Ovary (tissue), 9 donors: ENCODE measurements around the gene SLC25A4. TPM values are rescaled to one million over a fixed set of nuclear protein-coding genes. Genes with fewer than 3 reads are reported as not detected.

Source experiments
- DNase-seq, 5 donors: peaks; one replicate each; pipeline ENCODE4 v3.0.0-alpha.2; 2019 to 2020
- H3K27ac ChIP-seq, 2 donors: fragments of 200-600 bp; one replicate each; pipeline versions ENCODE4 v1.5.1 to v1.8.0; 2019 to 2022
- H3K27me3 ChIP-seq: fragments of 200-600 bp; one replicate; pipeline ENCODE4 v1.8.0; 2022
- H3K36me3 ChIP-seq: fragments of 200-600 bp; sonication (generic); one replicate; pipeline ENCODE4 v1.5.1; 2019
- H3K4me1 ChIP-seq: one replicate; pipeline ENCODE4 v1.8.1; 2013; ENCODE audit warnings: mild to moderate bottlenecking, moderate library complexity; ENCODE audit not compliant: insufficient read depth
- H3K4me3 ChIP-seq: fragments of 200-600 bp; sonication (generic); one replicate; pipeline ENCODE4 v1.5.1; 2017
- H3K9me3 ChIP-seq, 2 donors: fragments of 200-600 bp in 1 of 2; sonication (generic) in 1 of 2; one replicate each; pipeline versions ENCODE4 v1.5.1 to v1.8.1; 2013 to 2019; ENCODE audit warnings: mild to moderate bottlenecking in 1 of 2, moderate library complexity in 1 of 2
- EP300 ChIP-seq: sonication (generic); formaldehyde crosslinking; IDR thresholded peaks from one replicate; pipeline ENCODE4 v1.6.1; 2017; ENCODE audit warnings: antibody characterized with exemption
- POLR2A ChIP-seq: fragments of 450-650 bp; IDR thresholded peaks from one replicate; pipeline ENCODE4 v1.6.1; 2017; ENCODE audit warnings: antibody characterized with exemption, mild to moderate bottlenecking, moderate library complexity
- WGBS, 3 donors: extraction: QIAGEN DNeasy Blood & Tissue Kit in 1 of 3; methylation state at CpG; one replicate each; pipeline versions ENCODE4 v1.1.5 to v1.1.7; 2013 to 2017; 5-methylcytosine and 5-hydroxymethylcytosine counted together
- intact Hi-C, 4 donors: fragments of 100-400 bp; cut with DNase I; formaldehyde crosslinking; loops; one replicate each; pipeline versions ENCODE4 v1.11.0 to v1.15.1; 2022 to 2023
- polyA plus RNA-seq, 2 donors: library from polyadenylated mRNA; stranded (reverse); fragments of 200-250 nt in 1 of 2; fragments of 350-450 nt in 1 of 2; fragmentation: Illumina TruSeq in 1 of 2; extraction: RNeasy Lipid Tissue Mini Kit (QIAGEN cat#74804) in 1 of 2; gene quantifications; one replicate each; pipeline ENCODE4 v1.2.3, GENCODE V29; 2013 to 2014
- total RNA-seq, 7 donors: library from RNA; depleted of rRNA in 2 of 7; stranded (reverse); fragments of >200 nt in 2 of 7; fragmentation: NEBNext Ultra II Directional in 3 of 7; extraction: Animal tissue kit (Norgen Biotek cat#: 25700) in 3 of 7; gene quantifications; one replicate each; pipeline versions ENCODE4 v1.1.0 to v1.2.4, GENCODE V29; 2016 to 2023
- TF ChIP-seq, protein P1 (sequence below), 3 donors: fragments of 450-650 bp in 2 of 3; fragments of 200-600 bp in 1 of 3; IDR thresholded peaks; one replicate each; pipeline versions ENCODE4 v1.5.1 to v1.8.0; 2016 to 2022; ENCODE audit warnings: antibody characterized with exemption in 3 of 3, mild to moderate bottlenecking in 1 of 3
- donor health status: DM: no; HTN: no; CAD: no; lungs with moderate emphysema.
- donor health status: DM: no; HTN: no; CAD: no.
- donor health status: Bipolar disorder and iron deficiency.
- donor health status: DM: yes; HTN: yes; CAD: no.
- donor health status: DM: no; HTN: no; CAD: no.
- donor health status: DM: yes; HTN: yes; CAD: no.

SLC25A4 gene
- total and polyA plus RNA-seq, 9 donors: 18.8 to 35.6 (median 23.2) TPM

DNA sequence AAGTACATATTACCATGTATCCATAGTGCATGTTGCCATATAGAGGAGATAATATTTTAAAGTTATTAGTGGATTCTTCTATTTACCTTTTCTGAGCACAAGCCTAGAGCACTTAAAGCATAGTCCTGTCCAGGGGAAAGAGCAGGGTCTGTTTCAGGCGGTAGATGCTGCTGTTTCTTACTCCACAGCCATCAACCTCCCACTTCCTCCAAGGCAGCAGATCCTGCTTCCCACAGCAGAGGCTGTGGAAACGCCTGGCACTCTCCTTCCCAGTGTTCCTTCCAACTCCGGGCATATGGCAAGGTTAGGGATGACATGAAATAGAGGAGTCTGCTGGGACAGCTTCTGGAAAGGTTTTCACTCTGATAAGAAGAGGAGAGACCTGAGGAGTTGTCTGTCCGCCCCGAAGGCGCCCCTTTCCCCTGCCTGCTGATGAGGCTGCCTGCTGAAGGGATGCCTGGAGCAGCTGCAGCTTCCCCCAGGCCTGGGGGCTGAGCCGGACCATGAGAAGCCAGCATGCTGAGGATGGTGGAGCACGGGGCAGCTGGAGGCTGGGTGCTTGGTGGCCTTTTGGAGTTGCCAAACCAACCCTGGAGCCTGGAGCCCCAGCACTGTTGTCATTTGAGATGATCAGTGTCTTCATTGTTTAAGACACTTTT, 43.9 kb upstream of the SLC25A4 start:
- intact Hi-C loops: loop anchor here in 3 of 4 donors (5.0 to 10.0 kb wide), 4 partner anchors 33 to 64 kb away; no protein-coding TSS in a partner anchor
- no peaks in the 10 kb centered on the region for H3K4me1 ChIP-seq

DNA sequence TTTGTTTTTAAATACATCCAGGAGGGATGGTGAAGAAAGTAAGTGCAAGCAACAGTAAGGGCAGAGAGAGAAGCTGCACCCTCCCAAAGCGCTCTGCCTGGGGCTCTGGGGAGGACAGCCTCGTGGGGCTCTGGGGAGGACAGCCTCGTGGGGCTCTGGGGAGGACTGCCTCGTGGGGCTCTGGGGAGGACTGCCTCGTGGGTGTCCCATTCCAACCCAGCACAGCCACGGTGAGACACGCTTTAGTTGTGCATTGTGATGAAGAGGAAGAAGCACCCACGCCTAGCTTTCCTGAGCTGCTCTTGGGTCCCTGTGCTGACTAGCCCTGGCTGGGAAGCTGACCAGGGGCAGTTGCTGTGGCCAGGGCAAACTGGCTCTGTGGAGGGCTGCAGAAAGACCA, 43.1 kb upstream of the SLC25A4 start:
- DNase-seq: no peak
- intact Hi-C loops: loop anchor here in 3 of 4 donors (5.0 to 10.0 kb wide), 4 partner anchors 32 to 65 kb away; no protein-coding TSS in a partner anchor

More for the DNA sequence above, 43.9 kb upstream of the SLC25A4 start:
- 39 to 53% (median 45%) methylated on average over 5 to 8 of the region's 8 CpGs for WGBS, 3 donors
- TF ChIP-seq EP300: no peak
- TF ChIP-seq, protein P1, sequence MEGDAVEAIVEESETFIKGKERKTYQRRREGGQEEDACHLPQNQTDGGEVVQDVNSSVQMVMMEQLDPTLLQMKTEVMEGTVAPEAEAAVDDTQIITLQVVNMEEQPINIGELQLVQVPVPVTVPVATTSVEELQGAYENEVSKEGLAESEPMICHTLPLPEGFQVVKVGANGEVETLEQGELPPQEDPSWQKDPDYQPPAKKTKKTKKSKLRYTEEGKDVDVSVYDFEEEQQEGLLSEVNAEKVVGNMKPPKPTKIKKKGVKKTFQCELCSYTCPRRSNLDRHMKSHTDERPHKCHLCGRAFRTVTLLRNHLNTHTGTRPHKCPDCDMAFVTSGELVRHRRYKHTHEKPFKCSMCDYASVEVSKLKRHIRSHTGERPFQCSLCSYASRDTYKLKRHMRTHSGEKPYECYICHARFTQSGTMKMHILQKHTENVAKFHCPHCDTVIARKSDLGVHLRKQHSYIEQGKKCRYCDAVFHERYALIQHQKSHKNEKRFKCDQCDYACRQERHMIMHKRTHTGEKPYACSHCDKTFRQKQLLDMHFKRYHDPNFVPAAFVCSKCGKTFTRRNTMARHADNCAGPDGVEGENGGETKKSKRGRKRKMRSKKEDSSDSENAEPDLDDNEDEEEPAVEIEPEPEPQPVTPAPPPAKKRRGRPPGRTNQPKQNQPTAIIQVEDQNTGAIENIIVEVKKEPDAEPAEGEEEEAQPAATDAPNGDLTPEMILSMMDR (IDR thresholded peaks at IDR 0.05): no peak
- TF ChIP-seq POLR2A: no peak
- no peak for DNase-seq
- Histone ChIP-seq H3K36me3 (no peaks in the 10 kb centered on the region), H3K27ac (no peak overlapping the region), H3K9me3 (no peaks in the 10 kb centered on the region), H3K4me3 (no peak overlapping the region), H3K27me3 (no peaks in the 10 kb centered on the region)

DNA sequence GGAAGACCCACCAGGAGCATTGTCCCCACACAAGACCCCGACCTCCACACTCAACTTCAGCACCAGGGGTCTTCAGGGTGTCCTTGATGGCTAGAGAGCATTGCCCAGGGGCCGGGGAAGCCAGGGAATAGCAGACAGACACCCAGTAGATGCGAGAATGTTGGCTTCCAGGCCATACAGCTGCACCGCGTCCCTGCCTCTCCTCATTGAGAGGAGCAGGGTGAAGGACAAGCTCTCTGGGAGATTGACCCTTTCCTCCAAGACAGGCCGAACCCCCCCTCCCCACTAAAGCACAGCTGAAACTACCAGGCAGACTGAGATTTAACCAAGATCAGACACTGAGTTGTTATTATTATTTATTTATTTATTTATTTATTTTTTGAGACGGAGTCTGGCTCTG, 42.6 kb upstream of the SLC25A4 start:
- Histone ChIP-seq H3K27ac (no peak overlapping the region), H3K9me3 (no peaks in the 10 kb centered on the region), H3K27me3 (no peaks in the 10 kb centered on the region), H3K36me3 (no peaks in the 10 kb centered on the region), H3K4me3 (no peak overlapping the region), H3K4me1 (no peaks in the 10 kb centered on the region)
- WGBS, 3 donors: 67 to 84% (median 72%) methylated on average over 7 of the region's 7 CpGs
- intact Hi-C loops: no loop called here
- TF ChIP-seq, protein P1 (IDR thresholded peaks at IDR 0.05): no peak
- no peak for TF ChIP-seq POLR2A
- TF ChIP-seq EP300: no peak
- DNase-seq: no peak

More for the DNA sequence above, 43.1 kb upstream of the SLC25A4 start:
- no peaks in the 10 kb centered on the region for H3K9me3 ChIP-seq
- no peak overlapping the region for H3K4me3 ChIP-seq
- no peaks in the 10 kb centered on the region for H3K27me3 ChIP-seq
- H3K4me1 ChIP-seq: no peaks in the 10 kb centered on the region
- no peak overlapping the region for H3K27ac ChIP-seq
- no peaks in the 10 kb centered on the region for H3K36me3 ChIP-seq
- 77 to 87% (median 77%) methylated on average over 8 of the region's 8 CpGs for WGBS, 3 donors
- TF ChIP-seq POLR2A: no peak
- no peak for TF ChIP-seq EP300
- TF ChIP-seq, protein P1 (IDR thresholded peaks at IDR 0.05): no peak

DNA sequence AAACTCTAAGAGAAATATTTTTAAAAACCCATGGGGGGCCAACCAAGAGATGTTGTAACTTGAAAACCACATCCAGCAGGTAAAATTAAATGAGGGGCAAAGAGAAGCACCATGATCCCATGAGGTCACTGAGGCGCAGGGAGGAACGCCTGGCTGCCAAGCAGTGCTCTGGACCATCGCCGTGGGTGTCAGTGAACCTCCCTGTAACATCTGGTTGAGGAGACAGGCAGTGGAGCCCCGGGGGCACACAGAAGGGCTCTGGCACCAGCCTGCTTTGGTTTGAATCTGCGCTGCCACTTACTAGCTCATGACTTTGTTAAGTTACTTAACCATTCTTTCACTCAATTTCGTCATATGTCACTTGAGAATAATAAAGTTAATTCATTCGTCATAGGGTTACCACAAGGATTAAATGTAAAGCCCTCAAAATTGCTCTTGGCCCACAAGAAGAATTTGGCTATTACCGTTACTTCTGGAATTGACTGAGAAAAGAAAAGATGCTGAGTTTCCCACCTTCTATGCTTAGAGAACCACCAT, 41.6 kb upstream of the SLC25A4 start:
- WGBS, 3 donors: 88 to 93% (median 92%) methylated on average over 9 of the region's 9 CpGs
- Histone ChIP-seq H3K4me3 (no peak overlapping the region), H3K27ac (no peak overlapping the region), H3K9me3 (no peaks in the 10 kb centered on the region), H3K27me3 (no peaks in the 10 kb centered on the region), H3K4me1 (no peaks in the 10 kb centered on the region), H3K36me3 (no peaks in the 10 kb centered on the region)
- TF ChIP-seq POLR2A (no peak), EP300 (no peak)
- TF ChIP-seq, protein P1 (IDR thresholded peaks at IDR 0.05): no peak
- intact Hi-C loops: no loop called here
- DNase-seq: no peak
